HG03097 (cell line): ENCODE measurements around the gene KBTBD8.

Source experiments
- ATAC-seq: cut with Tn5 transposase; IDR thresholded peaks from one replicate; pipeline ENCODE4 v1.9.1; 2021; ENCODE audit not compliant: unreplicated experiment, low FRiP score

Gene KBTBD8

DNA sequence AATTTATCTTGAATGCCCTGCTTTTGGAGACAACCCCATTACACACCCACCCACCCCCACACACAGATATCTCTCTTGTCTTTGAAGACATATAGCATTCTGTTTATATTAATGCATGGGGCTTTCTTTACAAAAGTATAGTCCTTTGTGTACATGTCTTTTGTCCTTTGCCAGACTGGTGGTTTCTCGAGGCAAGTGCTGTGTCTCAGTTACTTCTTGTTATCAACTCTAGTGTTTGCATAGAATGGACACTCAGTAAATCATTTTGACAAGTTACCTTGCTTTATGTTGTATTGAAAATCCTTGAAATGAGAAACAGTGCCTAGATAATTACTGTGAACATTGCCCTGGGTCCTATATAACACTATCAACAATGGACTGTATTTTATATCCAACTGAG is 33.9 kb downstream of the KBTBD8 start:
- ATAC-seq: no peak

- no peak for ATAC-seq
Measured at GRCh38 chr3:67033079-67033478, 35.0 kb downstream of the KBTBD8 start.

GRCh38 chr3:67034371-67034770 is 36.3 kb downstream of the KBTBD8 start:
- no peak for ATAC-seq

DNA sequence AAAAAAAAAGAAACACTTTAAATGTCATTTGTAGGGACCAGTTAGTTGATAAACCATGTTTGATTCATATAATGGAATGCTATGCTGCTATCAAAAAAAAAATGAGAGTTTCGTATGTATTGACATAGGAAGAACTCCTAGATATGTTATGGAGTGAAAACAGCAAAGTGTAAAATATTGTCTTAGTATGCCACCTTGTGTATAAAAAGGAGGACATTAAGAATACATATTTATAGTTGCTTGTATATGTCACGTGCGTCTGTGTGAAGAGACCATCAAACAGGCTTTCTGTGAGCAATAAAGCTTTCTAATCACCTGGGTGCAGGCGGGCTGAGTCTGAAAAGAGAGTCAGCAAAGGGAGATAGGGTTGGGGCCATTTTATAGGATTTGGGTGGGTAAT is 39.5 kb downstream of the KBTBD8 start:
- no peak for ATAC-seq

DNA sequence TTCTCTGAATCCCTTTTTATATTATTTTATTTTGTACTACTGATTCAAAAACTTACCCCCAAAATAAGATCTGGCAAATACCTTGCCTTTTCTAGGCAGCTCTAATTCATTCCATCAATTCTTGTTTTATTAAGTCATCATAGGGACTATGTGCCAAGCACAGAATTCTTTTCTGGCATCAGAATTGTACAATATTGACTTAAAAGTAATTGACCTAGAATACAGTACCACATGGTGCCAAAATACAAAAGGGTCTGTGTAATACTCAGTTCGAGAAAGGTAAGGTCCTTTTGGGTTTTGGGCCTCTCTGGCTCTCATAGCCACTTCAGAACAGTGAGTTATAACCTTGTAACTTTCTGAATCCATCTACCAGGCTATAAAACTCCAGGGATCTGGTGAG is 46.2 kb downstream of the KBTBD8 start:
- no peak for ATAC-seq

DNA sequence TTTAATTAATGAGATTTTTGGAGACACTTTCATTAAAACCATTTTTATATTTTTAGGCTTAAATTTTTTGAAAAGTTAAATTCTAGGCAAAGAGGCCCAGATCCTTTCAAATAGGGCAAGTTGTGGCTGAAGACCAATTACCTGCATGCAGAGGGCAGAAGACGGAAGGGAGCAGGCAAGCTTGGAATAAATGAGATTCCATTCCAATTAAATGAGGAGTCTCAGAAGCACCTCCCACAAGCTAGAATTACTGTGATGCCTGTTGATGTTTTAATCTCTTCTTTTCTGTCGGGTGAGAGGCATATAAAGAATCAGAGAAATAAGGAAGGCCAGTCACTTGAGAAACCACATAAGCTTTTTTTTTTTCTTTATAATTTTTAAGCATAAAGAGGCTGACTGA is 46.8 kb downstream of the KBTBD8 start:
- ATAC-seq: no peak

DNA sequence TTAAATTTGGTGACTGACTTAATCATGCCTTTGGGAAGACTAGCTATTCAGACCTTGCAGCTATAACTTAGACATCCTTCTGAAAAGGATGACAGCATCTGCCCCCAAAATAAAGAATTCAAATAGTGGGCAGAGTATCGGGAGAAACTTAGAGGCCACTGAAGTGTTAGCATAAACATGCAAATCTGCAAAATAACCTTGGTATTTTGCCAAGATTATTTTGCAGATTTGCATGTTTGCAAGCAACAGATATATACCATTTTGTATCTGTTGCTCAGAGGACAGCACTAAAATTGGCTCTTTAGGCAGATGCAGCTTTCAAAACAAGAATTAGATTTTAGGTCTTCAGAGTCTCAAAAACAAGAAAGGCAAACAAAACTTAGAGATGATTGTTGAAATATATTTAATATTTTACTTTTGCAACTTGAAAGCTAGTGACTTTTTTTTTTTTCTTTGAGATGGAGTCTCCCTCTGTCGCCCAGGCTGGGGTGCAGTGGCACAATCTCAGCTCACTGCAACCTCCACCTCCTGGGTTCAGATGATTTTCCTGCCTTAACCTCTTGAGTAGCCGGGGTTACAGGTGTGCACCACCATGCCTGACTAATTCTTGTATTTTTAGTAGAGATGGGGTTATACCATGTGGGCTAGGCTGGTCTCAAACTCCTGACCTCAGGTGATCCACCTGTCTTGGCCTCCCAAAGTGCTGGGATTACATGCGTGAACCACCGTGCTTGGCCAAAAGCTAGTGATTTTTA is 47.8 kb downstream of the KBTBD8 start:
- ATAC-seq: no peak

GRCh38 chr3:67047051-67047450 is 48.9 kb downstream of the KBTBD8 start:
- ATAC-seq: no peak

GRCh38 chr3:67048067-67048714 is 50.1 kb downstream of the KBTBD8 start:
- peak; percentile 95 for ATAC-seq

GRCh38 chr3:67048715-67049074 is 50.6 kb downstream of the KBTBD8 start:
- peak; percentile 57 for ATAC-seq

- no peak for ATAC-seq
Measured at GRCh38 chr3:67059443-67059842, 61.3 kb downstream of the KBTBD8 start.
